Renal pelvis (tissue), 4 donors: ENCODE results near the gene LRRC3C. TPM values are rescaled to one million over a fixed set of nuclear protein-coding genes. Genes with fewer than 3 reads are reported as not detected.

Experiments
- DNase-seq: peaks from one replicate; pipeline ENCODE4 v3.0.0-alpha.2; 2013
- polyA plus RNA-seq, 3 donors: library from polyadenylated mRNA; unstranded; fragments of 120-200 nt; gene quantifications; one replicate each; pipeline ENCODE4 v1.2.1, GENCODE V29; 2013; ENCODE audit not compliant: insufficient read length in 3 of 3

LRRC3C gene
- polyA plus RNA-seq, 3 donors, result not detected

GRCh38 chr17:39975801-39976200 is 48.3 kb downstream of the LRRC3C start:
- no peak for DNase-seq

- no peak for DNase-seq
These were observed 51.6 kb downstream of the LRRC3C start for GRCh38 chr17:39979016-39979670.

GRCh38 chr17:39979893-39980350 is 52.4 kb downstream of the LRRC3C start:
- DNase-seq, result peak; percentile 48

- peak; percentile 100 for DNase-seq
These were observed 53.0 kb downstream of the LRRC3C start, which contains the start of gene PSMD3 for GRCh38 chr17:39980351-39981206. Gene PSMD3 (plus strand): TSS chr17:39980807. CDS start chr17:39980971, 164 bp downstream.

GRCh38 chr17:39981207-39981741 is 53.7 kb downstream of the LRRC3C start:
- DNase-seq, result peak; percentile 9

GRCh38 chr17:39981766-39982375 is 54.3 kb downstream of the LRRC3C start:
- DNase-seq, result no peak

- DNase-seq, result no peak
These were observed 60.8 kb downstream of the LRRC3C start for GRCh38 chr17:39988206-39988810.

GRCh38 chr17:39994448-39994847 is 66.9 kb downstream of the LRRC3C start:
- no peak for DNase-seq

Other genes starting within 250 kb of the LRRC3C start
- 10 to 100 TPM; 37.4 to 48.6 (median 43.6) TPM for gene PGAP3, start 239.7 kb upstream of the LRRC3C start, polyA plus RNA-seq
- gene ERBB2, start 227.7 kb upstream of the LRRC3C start, polyA plus RNA-seq, result 100 to 1,000 TPM; 178 to 214 (median 210) TPM
- gene MIEN1, start 197.2 kb upstream of the LRRC3C start, polyA plus RNA-seq, result 10 to 100 TPM; 33.6 to 36.8 (median 35.9) TPM
- gene GRB7, start 189.8 kb upstream of the LRRC3C start, polyA plus RNA-seq, result 10 to 100 TPM; 38.0 to 56.5 (median 53.2) TPM
- gene IKZF3, start 63.4 kb upstream of the LRRC3C start, polyA plus RNA-seq, result under 1 TPM; 0.23 to 0.33 (median 0.30) TPM
- gene ZPBP2, start 59.5 kb upstream of the LRRC3C start, polyA plus RNA-seq, result not detected
- gene GSDMB, start 9.1 kb upstream of the LRRC3C start, polyA plus RNA-seq, result 10 to 100 TPM; 10.7 to 29.9 (median 21.1) TPM
- gene ORMDL3, start 131 bp upstream of the LRRC3C start, polyA plus RNA-seq, result 100 to 1,000 TPM in 1 of 3 donors, 10 to 100 TPM in 2; 94.8 to 106 (median 96.6) TPM
- gene GSDMA, start 35.3 kb downstream of the LRRC3C start, polyA plus RNA-seq, result 1 to 10 TPM; 2.6 to 3.9 (median 2.7) TPM
- gene PSMD3, start 53.1 kb downstream of the LRRC3C start, polyA plus RNA-seq, result 100 to 1,000 TPM; 112 to 125 (median 121) TPM
- gene CSF3, start 87.7 kb downstream of the LRRC3C start, polyA plus RNA-seq, result not detected
- gene MED24, start 126.7 kb downstream of the LRRC3C start, polyA plus RNA-seq, result 100 to 1,000 TPM; 104 to 132 (median 124) TPM
- 10 to 100 TPM; 52.0 to 58.3 (median 55.5) TPM for gene THRA, start 135.2 kb downstream of the LRRC3C start, polyA plus RNA-seq
- gene NR1D1, start 172.9 kb downstream of the LRRC3C start, polyA plus RNA-seq, result 1 to 10 TPM; 4.0 to 4.2 (median 4.1) TPM
- gene MSL1, start 194.2 kb downstream of the LRRC3C start, polyA plus RNA-seq, result 100 to 1,000 TPM; 136 to 182 (median 159) TPM
- 100 to 1,000 TPM in 2 of 3 donors, 10 to 100 TPM in 1; 87.2 to 115 (median 112) TPM for gene CASC3, start 212.8 kb downstream of the LRRC3C start, polyA plus RNA-seq
- gene RAPGEFL1, start 249.7 kb downstream of the LRRC3C start, polyA plus RNA-seq, result 10 to 100 TPM in 2 of 3 donors, 1 to 10 TPM in 1; 8.1 to 16.2 (median 12.8) TPM